ENCODE measurements around the gene NECTIN4.

Gene NECTIN4

DNA sequence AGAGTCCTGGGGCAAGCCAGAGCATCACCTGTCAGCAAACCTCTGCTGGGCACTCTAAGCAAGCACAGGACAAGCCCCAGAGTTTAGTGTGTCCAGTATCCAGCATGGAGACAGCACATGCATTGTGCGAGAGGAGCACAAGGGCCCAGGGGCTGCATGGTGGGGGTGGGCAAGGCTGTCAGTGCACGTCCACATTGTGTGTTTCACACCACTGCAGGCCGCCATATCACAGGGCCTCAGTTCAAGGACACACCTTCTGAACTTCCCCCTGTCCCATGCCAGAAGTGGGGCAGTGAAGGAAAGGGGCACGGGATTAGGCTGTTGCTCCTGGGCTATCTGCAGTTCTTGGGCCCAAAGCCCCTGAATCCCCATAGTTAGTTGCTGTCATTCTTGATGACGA is 49.8 kb downstream of the NECTIN4 start:
- H3K4me3 ChIP-seq (replicated peaks; ENCODE audit: low read depth, low read length): no peak overlapping the region
- TF ChIP-seq, protein P1, sequence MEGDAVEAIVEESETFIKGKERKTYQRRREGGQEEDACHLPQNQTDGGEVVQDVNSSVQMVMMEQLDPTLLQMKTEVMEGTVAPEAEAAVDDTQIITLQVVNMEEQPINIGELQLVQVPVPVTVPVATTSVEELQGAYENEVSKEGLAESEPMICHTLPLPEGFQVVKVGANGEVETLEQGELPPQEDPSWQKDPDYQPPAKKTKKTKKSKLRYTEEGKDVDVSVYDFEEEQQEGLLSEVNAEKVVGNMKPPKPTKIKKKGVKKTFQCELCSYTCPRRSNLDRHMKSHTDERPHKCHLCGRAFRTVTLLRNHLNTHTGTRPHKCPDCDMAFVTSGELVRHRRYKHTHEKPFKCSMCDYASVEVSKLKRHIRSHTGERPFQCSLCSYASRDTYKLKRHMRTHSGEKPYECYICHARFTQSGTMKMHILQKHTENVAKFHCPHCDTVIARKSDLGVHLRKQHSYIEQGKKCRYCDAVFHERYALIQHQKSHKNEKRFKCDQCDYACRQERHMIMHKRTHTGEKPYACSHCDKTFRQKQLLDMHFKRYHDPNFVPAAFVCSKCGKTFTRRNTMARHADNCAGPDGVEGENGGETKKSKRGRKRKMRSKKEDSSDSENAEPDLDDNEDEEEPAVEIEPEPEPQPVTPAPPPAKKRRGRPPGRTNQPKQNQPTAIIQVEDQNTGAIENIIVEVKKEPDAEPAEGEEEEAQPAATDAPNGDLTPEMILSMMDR (IDR thresholded peaks at IDR 0.05; ENCODE audit: low read depth, low read length, missing control alignments): no peak

DNA sequence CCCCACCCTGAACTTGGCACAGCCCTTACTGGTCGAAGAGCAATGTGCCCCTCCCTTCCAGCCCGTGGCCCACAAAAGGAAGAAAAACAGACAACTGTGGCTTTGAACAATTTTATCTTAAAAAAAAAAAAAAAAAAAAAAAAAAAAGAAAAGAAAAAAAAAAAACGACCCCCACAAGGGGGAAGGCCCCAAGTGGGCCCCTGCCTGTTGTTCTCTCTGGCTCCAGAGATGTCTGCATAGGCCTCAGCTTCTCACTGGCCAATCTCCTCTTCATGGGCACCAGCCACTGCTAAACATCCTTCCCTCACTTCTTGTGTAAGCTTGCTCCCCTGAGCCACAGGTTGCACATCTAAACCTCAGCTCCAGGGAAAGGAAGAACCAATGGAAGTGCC is 50.2 kb downstream of the NECTIN4 start:
- no peak for DNase-seq (ENCODE audit: extremely low read depth, low read depth)
- H3K4me3 ChIP-seq (replicated peaks; ENCODE audit: low read depth, low read length): no peak overlapping the region
- TF ChIP-seq, protein P1 (IDR thresholded peaks at IDR 0.05; ENCODE audit: low read depth, low read length, missing control alignments): no peak

More for the DNA sequence above, 49.8 kb downstream of the NECTIN4 start:
- no peak for DNase-seq (ENCODE audit: extremely low read depth, low read depth)

DNA sequence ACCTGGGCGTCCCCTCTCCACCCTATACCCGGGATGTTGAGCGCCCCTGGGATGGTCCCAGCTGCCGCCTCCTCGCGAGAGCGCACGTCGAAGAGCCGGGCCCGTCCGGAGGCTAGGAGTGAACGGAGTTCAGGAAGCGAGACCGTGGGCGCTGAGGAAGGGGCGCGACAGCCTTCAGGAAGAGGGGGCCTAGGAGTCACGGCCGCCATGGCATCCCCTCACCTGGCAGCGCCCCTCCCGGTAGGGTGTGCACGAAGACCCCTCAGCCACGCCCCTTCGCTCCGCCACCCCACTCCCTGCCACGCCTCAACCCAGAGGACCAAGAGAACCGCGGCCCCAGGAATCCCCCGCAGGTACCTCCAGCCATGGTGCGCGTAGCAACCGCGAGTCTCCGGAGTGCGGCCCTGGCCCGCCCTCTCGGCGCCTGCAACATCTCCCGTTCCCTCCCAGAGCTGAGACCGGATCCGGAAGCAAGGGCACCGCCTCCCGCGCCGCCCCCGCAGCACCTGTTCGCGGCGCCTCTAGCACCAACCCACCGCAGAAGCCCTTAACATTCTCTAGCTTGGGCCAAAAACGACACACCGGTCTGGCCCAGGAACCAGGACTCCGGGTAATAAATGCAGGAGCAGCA is 50.7 kb downstream of the NECTIN4 start, which contains the start of gene TSTD1:
Gene TSTD1, minus strand, starts transcription at position 442 of the 631 bp plus-strand sequence. Its CDS starts 75 bp downstream, at position 367.
- DNase-seq (ENCODE audit: extremely low read depth, low read depth): no peak
- H3K4me3 ChIP-seq (replicated peaks; ENCODE audit: low read depth, low read length): no peak within 1 kb of the TSS
- TF ChIP-seq, protein P1 (IDR thresholded peaks at IDR 0.05; ENCODE audit: low read depth, low read length, missing control alignments): no peak

DNA sequence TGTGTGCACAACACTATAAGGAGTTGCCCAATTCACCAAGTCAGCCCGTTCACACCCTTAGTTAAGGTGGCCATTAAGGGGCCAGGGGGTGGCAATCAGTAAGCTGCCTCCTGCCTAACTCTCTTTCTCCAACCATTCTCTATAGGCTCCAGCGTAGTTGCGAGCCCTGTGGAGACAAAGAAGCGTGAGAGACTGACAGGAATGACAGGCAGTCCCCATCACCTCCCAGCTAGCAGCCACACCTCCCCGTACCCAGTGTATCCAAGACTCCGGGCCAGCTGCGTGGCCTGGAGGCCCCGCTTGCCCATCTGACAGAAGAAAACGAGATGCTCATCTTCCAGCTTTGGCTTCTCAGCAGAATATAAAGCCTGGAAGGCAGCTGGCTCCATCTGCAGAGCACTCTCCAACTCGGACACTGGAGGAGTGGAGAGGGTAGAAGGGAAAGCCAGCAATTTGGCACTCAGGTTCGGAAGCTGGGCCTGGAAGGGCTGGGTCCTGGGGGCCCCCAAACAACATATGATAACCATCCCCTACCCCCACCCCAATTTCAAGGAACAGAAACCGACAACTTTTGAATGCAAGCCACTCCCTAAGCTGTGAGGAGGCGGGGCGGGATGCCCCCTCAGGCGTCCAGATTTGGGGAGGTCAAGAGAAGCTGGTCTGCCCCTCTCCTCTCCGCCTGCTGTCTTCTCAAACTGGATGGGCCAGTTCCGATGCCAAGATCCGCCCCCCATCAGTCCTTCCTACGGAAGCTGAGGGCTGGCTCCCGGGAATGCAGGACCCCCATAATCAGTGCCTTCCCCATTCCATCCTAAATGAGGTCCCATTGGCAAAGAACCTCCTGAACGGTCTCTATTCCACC is 51.5 kb downstream of the NECTIN4 start:
- TF ChIP-seq, protein P1 (IDR thresholded peaks at IDR 0.05; ENCODE audit: low read depth, low read length, missing control alignments): no peak
- no peak for DNase-seq (ENCODE audit: extremely low read depth, low read depth)
- no peak overlapping the region for H3K4me3 ChIP-seq (replicated peaks; ENCODE audit: low read depth, low read length)

DNA sequence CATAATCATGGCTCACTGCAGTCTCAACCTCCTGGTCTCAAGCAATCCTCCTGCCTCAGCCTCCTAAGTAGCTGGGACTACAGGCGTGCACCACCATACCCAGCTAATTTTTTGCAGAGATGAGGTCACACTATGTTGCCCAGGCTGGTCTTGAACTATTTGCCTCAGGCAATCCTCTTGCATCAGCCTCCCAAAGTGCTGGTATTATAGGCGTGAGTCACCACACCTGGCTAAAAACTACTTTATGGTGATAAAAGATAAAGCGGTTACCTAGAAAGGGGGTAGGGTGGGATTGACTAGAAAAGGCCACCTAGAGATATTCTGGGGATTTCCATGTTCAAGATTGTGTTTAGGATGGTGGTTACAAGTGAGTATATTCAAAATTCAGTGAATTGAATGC is 55.6 kb downstream of the NECTIN4 start:
- no peak overlapping the region for H3K4me3 ChIP-seq (replicated peaks; ENCODE audit: low read depth, low read length)
- DNase-seq (ENCODE audit: extremely low read depth, low read depth): no peak
- TF ChIP-seq, protein P1 (IDR thresholded peaks at IDR 0.05; ENCODE audit: low read depth, low read length, missing control alignments): no peak

DNA sequence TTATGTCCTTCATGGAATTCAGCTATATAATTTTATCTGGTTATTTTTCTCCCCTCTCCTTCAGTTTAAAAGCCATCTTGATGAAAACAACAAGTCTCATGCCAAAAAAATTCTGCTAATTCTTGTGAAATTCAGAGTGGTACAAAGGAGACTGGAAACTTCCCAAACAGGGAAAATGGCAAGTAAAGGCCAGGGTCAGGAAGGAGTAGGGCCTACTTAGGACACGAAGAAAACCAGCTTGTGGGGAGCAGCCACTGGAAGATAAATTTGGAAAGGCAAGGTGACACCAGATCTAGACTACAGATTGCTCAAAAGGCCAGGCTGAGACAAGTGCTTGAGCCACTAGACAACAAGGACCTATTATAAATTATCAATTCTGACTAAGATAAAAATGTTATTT is 56.9 kb downstream of the NECTIN4 start:
- H3K4me3 ChIP-seq (replicated peaks; ENCODE audit: low read depth, low read length): no peak overlapping the region
- no peak for DNase-seq (ENCODE audit: extremely low read depth, low read depth)
- TF ChIP-seq, protein P1 (IDR thresholded peaks at IDR 0.05; ENCODE audit: low read depth, low read length, missing control alignments): no peak

Data from HFF-Myc (cell line).